IMR-90 (cell line): ENCODE measurements around the gene ADSS1. TPM values are rescaled to one million over a fixed set of nuclear protein-coding genes. Genes with fewer than 3 reads are reported as not detected.

Experiments used
- ATAC-seq: fragments of 200-7000 bp; cut with Tn5 transposase; 2 replicates; pipeline ENCODE4 v1.9.1; 2020; ENCODE audit warnings: low read depth, mild to moderate bottlenecking, moderate library complexity
- BruUV-seq: library from RNA; stranded (reverse); fragments of 400-500 nt; replicated peaks from 2 replicates; lab custom pipeline; 2021; lab: Mats Ljungman, UMichigan
- CTCF ChIA-PET: fragments of 300-600 bp; formaldehyde crosslinking; extraction: SDS; loops from one replicate; lab custom pipeline; 2021; ENCODE audit warnings: antibody characterized with exemption; lab: Yijun Ruan, JAX
- POLR2A ChIA-PET: fragments of 300-600 bp; sonication (Branson Sonifier 250); formaldehyde crosslinking; loops from one replicate; lab custom pipeline; 2022; ENCODE audit warnings: antibody characterized with exemption; ENCODE audit not compliant: unreplicated experiment; lab: Charles Lee
- DNase-seq: peaks from one replicate; pipeline ENCODE4 v3.0.0; 2013
- H2AFZ ChIP-seq: replicated peaks from 2 replicates; pipeline ENCODE3; 2013; ENCODE audit warnings: low read length, mild to moderate bottlenecking; ENCODE audit not compliant: poor library complexity
- H2AK5ac ChIP-seq: 2 replicates; pipeline ENCODE4 v1.6.1; 2013; ENCODE audit warnings: low read depth, low read length, inconsistent platforms
- H2AK9ac ChIP-seq: replicated peaks from 2 replicates; pipeline ENCODE3; 2013; ENCODE audit warnings: mild to moderate bottlenecking, low read depth, low read length, moderate library complexity; ENCODE audit not compliant: poor library complexity
- H2BK120ac ChIP-seq: 2 replicates; pipeline ENCODE4 v1.6.1; 2013; ENCODE audit warnings: low read depth, low read length, inconsistent platforms
- H2BK15ac ChIP-seq: 3 replicates; pipeline ENCODE4 v1.6.1; 2013; ENCODE audit warnings: low read depth, low read length, inconsistent platforms
- H2BK20ac ChIP-seq: 2 replicates; pipeline ENCODE4 v1.6.1; 2013; ENCODE audit warnings: low read depth, mild to moderate bottlenecking, inconsistent platforms, low read length, moderate library complexity
- H2BK5ac ChIP-seq: 2 replicates; pipeline ENCODE4 v1.6.1; 2013; ENCODE audit warnings: mild to moderate bottlenecking, low read depth, low read length, inconsistent platforms; ENCODE audit not compliant: poor library complexity, severe bottlenecking
- H3K14ac ChIP-seq: replicated peaks from 2 replicates; pipeline ENCODE4 v1.6.1; 2013; ENCODE audit warnings: low read depth, low read length, inconsistent platforms
- H3K18ac ChIP-seq: 2 replicates; pipeline ENCODE4 v1.6.1; 2013; ENCODE audit warnings: low read depth, low read length, control low read depth
- H3K23ac ChIP-seq: 2 replicates; pipeline ENCODE4 v1.6.1; 2013; ENCODE audit warnings: low read depth, low read length, inconsistent platforms
- H3K27ac ChIP-seq: 2 replicates; pipeline ENCODE4 v1.5.1; 2013; ENCODE audit warnings: mild to moderate bottlenecking, control low read depth, low read length; ENCODE audit not compliant: insufficient read depth
- H3K27me3 ChIP-seq: 2 replicates; pipeline ENCODE4 v1.6.1; 2013; ENCODE audit warnings: low read length; ENCODE audit not compliant: control insufficient read depth, insufficient read depth
- H3K36me3 ChIP-seq: 2 replicates; pipeline ENCODE4 v1.6.1; 2013; ENCODE audit warnings: low read length, mixed read lengths; ENCODE audit not compliant: control insufficient read depth, insufficient read depth
- H3K4ac ChIP-seq: 2 replicates; pipeline ENCODE4 v1.6.1; 2013; ENCODE audit warnings: low read depth, low read length, inconsistent platforms
- H3K4me1 ChIP-seq: 2 replicates; pipeline ENCODE4 v1.6.1; 2013; ENCODE audit warnings: low read length, mixed read lengths; ENCODE audit not compliant: control insufficient read depth, insufficient read depth
- H3K4me2 ChIP-seq: 2 replicates; pipeline ENCODE4 v1.6.1; 2013; ENCODE audit warnings: low read depth, mild to moderate bottlenecking, control low read depth, low read length, moderate library complexity
- H3K4me3 ChIP-seq: 2 replicates; pipeline ENCODE4 v1.5.1; 2013; ENCODE audit warnings: low read depth, mild to moderate bottlenecking, control low read depth, low read length, moderate library complexity; ENCODE audit not compliant: insufficient read depth
- H3K56ac ChIP-seq: 2 replicates; pipeline ENCODE4 v1.6.1; 2013; ENCODE audit warnings: low read length, inconsistent platforms; ENCODE audit not compliant: insufficient read depth; ENCODE audit errors: extremely low read depth
- H3K79me1 ChIP-seq, 2 experiments: 2 replicates each; pipeline ENCODE4 v1.6.1; 2013; ENCODE audit warnings: low read length in 2 of 2, inconsistent platforms in 1 of 2, low read depth in 1 of 2
- H3K9ac ChIP-seq: 2 replicates; pipeline ENCODE4 v1.6.1; 2013; ENCODE audit warnings: low read depth, low read length, control low read depth
- H3K9me1 ChIP-seq: 2 replicates; pipeline ENCODE4 v1.6.1; 2013; ENCODE audit warnings: low read length, inconsistent platforms; ENCODE audit not compliant: insufficient read depth
- H3K9me3 ChIP-seq: 2 replicates; pipeline ENCODE4 v1.6.1; 2013; ENCODE audit warnings: low read length; ENCODE audit not compliant: control insufficient read depth, insufficient read depth
- H4K20me1 ChIP-seq: 2 replicates; pipeline ENCODE4 v1.6.1; 2013; ENCODE audit warnings: low read length, inconsistent platforms; ENCODE audit not compliant: insufficient read depth
- H4K5ac ChIP-seq: 2 replicates; pipeline ENCODE4 v1.6.1; 2013; ENCODE audit warnings: mild to moderate bottlenecking, low read depth, low read length, control low read depth
- H4K8ac ChIP-seq, 2 experiments: 2 replicates each; pipeline ENCODE4 v1.6.1; 2013; ENCODE audit warnings: low read depth in 2 of 2, low read length in 2 of 2, control low read depth in 1 of 2, inconsistent platforms in 1 of 2
- H4K91ac ChIP-seq: 2 replicates; pipeline ENCODE4 v1.6.1; 2013; ENCODE audit warnings: low read depth, low read length, inconsistent platforms; ENCODE audit not compliant: insufficient read depth
- BHLHE40 ChIP-seq: fragments of 150-350 bp; IDR thresholded peaks from 2 replicates; pipeline ENCODE4 v1.6.1; 2016; ENCODE audit warnings: mild to moderate bottlenecking, low read depth, low read length
- CEBPB ChIP-seq: IDR thresholded peaks from 2 replicates; pipeline ENCODE4 v1.6.1; 2012; ENCODE audit warnings: low read depth, low read length, improper control_type of control experiment
- CHD1 ChIP-seq: IDR thresholded peaks from 2 replicates; pipeline ENCODE4 v1.6.1; 2012; ENCODE audit warnings: low read depth, low read length, improper control_type of control experiment
- CTCF ChIP-seq: conservative IDR thresholded peaks from 2 replicates; pipeline ENCODE4 v1.5.1; 2012; ENCODE audit warnings: mild to moderate bottlenecking, low read depth, low read length, improper control_type of control experiment
- ELK1 ChIP-seq: fragments of 150-350 bp; IDR thresholded peaks from 2 replicates; pipeline ENCODE4 v1.6.1; 2016; ENCODE audit warnings: low read depth, mild to moderate bottlenecking, low read length, moderate library complexity, borderline replicate concordance
- FOS ChIP-seq: fragments of 150-350 bp; IDR thresholded peaks from 2 replicates; pipeline ENCODE4 v1.6.1; 2016; ENCODE audit warnings: low read depth, low read length
- MAFK ChIP-seq: IDR thresholded peaks from 2 replicates; pipeline ENCODE4 v1.6.1; 2012; ENCODE audit warnings: low read depth, low read length, improper control_type of control experiment
- MAZ ChIP-seq: IDR thresholded peaks from 2 replicates; pipeline ENCODE4 v1.6.1; 2012; ENCODE audit warnings: low read depth, mild to moderate bottlenecking, low read length, improper control_type of control experiment, moderate library complexity, borderline replicate concordance
- MXI1 ChIP-seq: IDR thresholded peaks from 2 replicates; pipeline ENCODE4 v1.6.1; 2012; ENCODE audit warnings: low read depth, mild to moderate bottlenecking, low read length, moderate library complexity, borderline replicate concordance
- NFE2L2 ChIP-seq: fragments of 150-350 bp; IDR thresholded peaks from 2 replicates; pipeline ENCODE4 v1.6.1; 2016; ENCODE audit warnings: low read depth, mild to moderate bottlenecking, low read length
- POLR2A ChIP-seq: IDR thresholded peaks from 2 replicates; pipeline ENCODE4 v1.6.1; 2012; ENCODE audit warnings: mild to moderate bottlenecking, low read depth, low read length
- RAD21 ChIP-seq: IDR thresholded peaks from 2 replicates; pipeline ENCODE4 v1.6.1; 2012; ENCODE audit warnings: low read length, improper control_type of control experiment
- RCOR1 ChIP-seq: IDR thresholded peaks from 2 replicates; pipeline ENCODE4 v1.6.1; 2012; ENCODE audit warnings: mild to moderate bottlenecking, low read length, improper control_type of control experiment; ENCODE audit not compliant: insufficient replicate concordance
- RFX5 ChIP-seq: IDR thresholded peaks from 2 replicates; pipeline ENCODE4 v1.8.0; 2012; ENCODE audit warnings: low read depth, mild to moderate bottlenecking, low read length, moderate library complexity
- SMC3 ChIP-seq: fragments of 150-350 bp; IDR thresholded peaks from 2 replicates; pipeline ENCODE4 v1.6.1; 2016; ENCODE audit warnings: low read depth, mild to moderate bottlenecking, antibody characterized with exemption, low read length, moderate library complexity
- USF2 ChIP-seq: fragments of 150-350 bp; IDR thresholded peaks from 2 replicates; pipeline ENCODE4 v1.6.1; 2017; ENCODE audit warnings: mild to moderate bottlenecking, antibody characterized with exemption, low read length, low read depth
- WGBS, 2 experiments: methylation state at CpG; one replicate each; pipeline versions ENCODE4 v1.1.5 to v1.1.7; 2013; ENCODE audit warnings: missing lambda C conversion rate in 2 of 2; ENCODE audit not compliant: insufficient read length in 1 of 2; ENCODE audit errors: extremely low coverage in 2 of 2; 5-methylcytosine and 5-hydroxymethylcytosine counted together
- dilution Hi-C: fragments of 300-500 bp; cut with HindIII; formaldehyde crosslinking; loops from one replicate; pipeline ENCODE4 v1.14.3; 2018; ENCODE audit warnings: low sequenced_read_pairs; ENCODE audit not compliant: unreplicated experiment
- in situ Hi-C: fragments of 300-500 bp; cut with MboI; formaldehyde crosslinking; loops from 3 replicates; pipeline ENCODE4 v1.14.3; 2019; ENCODE audit warnings: low sequenced_read_pairs, inconsistent platforms, mixed read lengths
- intact Hi-C: fragments of 100-400 bp; cut with micrococcal nuclease; formaldehyde crosslinking; loops from 2 replicates; pipeline ENCODE4 v1.10.0; 2022
- polyA plus RNA-seq, 3 experiments: library from polyadenylated mRNA; depleted of rRNA; stranded (reverse); fragments of >200 nt; gene quantifications; 2 replicates each; pipeline ENCODE4 v1.2.3, GENCODE V29; 2012; ENCODE audit warnings: low replicate concordance in 1 of 3
- total RNA-seq: library from RNA; depleted of rRNA; stranded (reverse); fragments of >200 nt; gene quantifications from 2 replicates; pipeline ENCODE4 v1.2.3, GENCODE V29; 2012

Gene ADSS1
- total and polyA plus RNA-seq, 2 of the 4 experiments (the other 2 are of a cell fraction): 1.8 to 5.2 TPM

GRCh38 chr14:104777808-104778249 is 53.8 kb downstream of the ADSS1 start:
- ChIA-PET CTCF (no interaction called here), POLR2A (no interaction called here)
- H3K18ac ChIP-seq: no peak overlapping the region
- H4K91ac ChIP-seq: no peak overlapping the region
- H2AK5ac ChIP-seq: no peak overlapping the region
- H4K5ac ChIP-seq: no peak overlapping the region
- TF ChIP-seq CEBPB (no peak), POLR2A (no peak), CHD1 (no peak), ELK1 (no peak), RFX5 (no peak), FOS (no peak), USF2 (no peak), RAD21 (no peak), SMC3 (no peak), MAFK (no peak), MAZ (no peak), RCOR1 (no peak), CTCF (no peak), NFE2L2 (no peak), BHLHE40 (no peak), MXI1 (no peak)
- H2BK120ac ChIP-seq: no peak overlapping the region
- WGBS, 2 experiments: no CpG with 5 or more reads among the region's 15 CpGs
- H2AK9ac ChIP-seq: no peak overlapping the region
- no TSS peak for BruUV-seq
- peaks cover 8 to 39% of the 10 kb centered on the region in 2 experiments for H3K79me1 ChIP-seq
- peaks cover 52% of the 10 kb centered on the region for H3K36me3 ChIP-seq
- in situ Hi-C loops (no loop called here), intact Hi-C loops (no loop called here), dilution Hi-C loops (no loop called here)
- no peak overlapping the region for H3K9ac ChIP-seq
- no peak overlapping the region for H3K27ac ChIP-seq
- H3K23ac ChIP-seq: no peak overlapping the region
- no peaks in the 10 kb centered on the region for H3K9me3 ChIP-seq
- no peak overlapping the region for H3K56ac ChIP-seq
- peaks cover 49% of the 10 kb centered on the region for H4K20me1 ChIP-seq
- no peak overlapping the region for H3K14ac ChIP-seq
- no peak overlapping the region for H3K4me2 ChIP-seq
- H3K27me3 ChIP-seq: no peaks in the 10 kb centered on the region
- no peak overlapping the region for H3K4ac ChIP-seq
- no peak overlapping the region for H3K4me3 ChIP-seq
- no peak overlapping the region for H2BK20ac ChIP-seq
- no peak overlapping the region for H2BK15ac ChIP-seq
- H2AFZ ChIP-seq: no peak overlapping the region
- H3K4me1 ChIP-seq: no peaks in the 10 kb centered on the region
- DNase-seq (no peak), ATAC-seq (no peak)
- H4K8ac ChIP-seq: no peak overlapping the region
- H2BK5ac ChIP-seq: no peak overlapping the region
- H3K9me1 ChIP-seq: no peaks in the 10 kb centered on the region
